GM23338 (cell line): Measurements from ENCODE around the gene MAP6D1. TPM values are rescaled to one million over a fixed set of nuclear protein-coding genes. Genes with fewer than 3 reads are reported as not detected.

Experiments
- ATAC-seq: fragments of 200-7000 bp; cut with Tn5 transposase; 3 replicates; pipeline ENCODE4 v1.9.1; 2020
- DNase-seq: peaks from one replicate; pipeline ENCODE4 v3.0.0-alpha.2; 2015; ENCODE audit warnings: low spot score
- H2AFZ ChIP-seq: fragments of 200-600 bp; sonication (generic); 2 replicates; pipeline ENCODE4 v1.8.0; 2016; ENCODE audit warnings: antibody characterized with exemption, mild to moderate bottlenecking, moderate library complexity
- H3F3A ChIP-seq: fragments of 200-600 bp; sonication (generic); replicated peaks from 2 replicates; pipeline ENCODE4 v1.8.0; 2017; ENCODE audit warnings: antibody characterized with exemption, mixed run types, low read depth
- H3K27ac ChIP-seq: fragments of 200-600 bp; sonication (generic); 2 replicates; pipeline ENCODE4 v1.6.1; 2016; ENCODE audit warnings: low read depth
- H3K27me3 ChIP-seq: fragments of 200-600 bp; sonication (generic); 2 replicates; pipeline ENCODE4 v1.8.0; 2016; ENCODE audit warnings: mild to moderate bottlenecking, mixed run types, moderate library complexity; ENCODE audit not compliant: insufficient read depth
- H3K36me3 ChIP-seq: fragments of 200-600 bp; sonication (generic); 2 replicates; pipeline ENCODE4 v1.8.0; 2016; ENCODE audit warnings: mild to moderate bottlenecking; ENCODE audit not compliant: insufficient read depth
- H3K4me1 ChIP-seq: fragments of 200-600 bp; sonication (generic); 2 replicates; pipeline ENCODE4 v1.8.0; 2016; ENCODE audit warnings: mild to moderate bottlenecking, moderate library complexity; ENCODE audit not compliant: insufficient read depth
- H3K4me2 ChIP-seq: fragments of 200-600 bp; sonication (generic); 2 replicates; pipeline ENCODE4 v1.7.1; 2017; ENCODE audit warnings: mixed run types
- H3K4me3 ChIP-seq: fragments of 200-600 bp; sonication (generic); 2 replicates; pipeline ENCODE4 v1.6.1; 2016; ENCODE audit warnings: mixed run types
- H3K79me2 ChIP-seq: fragments of 200-600 bp; sonication (generic); replicated peaks from 2 replicates; pipeline ENCODE4 v1.8.0; 2017; ENCODE audit warnings: mild to moderate bottlenecking; ENCODE audit not compliant: insufficient read depth
- H3K9me2 ChIP-seq: fragments of 200-600 bp; sonication (generic); 2 replicates; pipeline ENCODE4 v1.8.0; 2017; ENCODE audit not compliant: insufficient read depth
- H4K20me1 ChIP-seq: fragments of 200-600 bp; sonication (generic); replicated peaks from 2 replicates; pipeline ENCODE4 v1.8.0; 2017; ENCODE audit warnings: mild to moderate bottlenecking; ENCODE audit not compliant: insufficient read depth
- H3K27ac Mint-ChIP-seq: 2 replicates; pipeline ENCODE4 v1.8.0; 2020; ENCODE audit warnings: inconsistent platforms, mild to moderate bottlenecking, moderate library complexity, mixed read lengths
- H3K27me3 Mint-ChIP-seq: 3 replicates; pipeline ENCODE4 v1.8.0; 2022; ENCODE audit warnings: low read depth, mild to moderate bottlenecking, moderate library complexity, mixed read lengths, inconsistent platforms; ENCODE audit not compliant: insufficient read depth, poor library complexity
- H3K36me3 Mint-ChIP-seq: 3 replicates; pipeline ENCODE4 v1.8.0; 2021; ENCODE audit warnings: low read depth, mild to moderate bottlenecking, inconsistent platforms, moderate library complexity, mixed read lengths
- H3K4me1 Mint-ChIP-seq: 3 replicates; pipeline ENCODE4 v1.8.0; 2020; ENCODE audit warnings: mild to moderate bottlenecking, inconsistent platforms, mixed read lengths
- H3K4me3 Mint-ChIP-seq: 3 replicates; pipeline ENCODE4 v1.8.0; 2021; ENCODE audit warnings: moderate library complexity, mild to moderate bottlenecking, inconsistent platforms, mixed read lengths
- H3K9me3 Mint-ChIP-seq: 3 replicates; pipeline ENCODE4 v1.8.0; 2020; ENCODE audit warnings: moderate library complexity, mild to moderate bottlenecking, inconsistent platforms, mixed read lengths
- CREB1 ChIP-seq: fragments of 250-450 bp; sonication (Bioruptor Pico); IDR thresholded peaks from 2 replicates; pipeline ENCODE4 v1.5.0; 2020; ENCODE audit warnings: low read depth, mild to moderate bottlenecking, moderate library complexity
- CTCF ChIP-seq, 2 experiments: fragments of 200-600 bp in 1 of 2; sonication (generic) in 1 of 2; conservative IDR thresholded peaks; 2 replicates each; pipeline versions ENCODE4 v1.5.1 to v1.6.1; 2016 to 2017; ENCODE audit warnings: antibody characterized with exemption in 2 of 2, low read depth in 2 of 2, mild to moderate bottlenecking in 2 of 2, moderate library complexity in 1 of 2
- ETS1 ChIP-seq: IDR thresholded peaks from 2 replicates; pipeline ENCODE4 v1.6.1; 2016; ENCODE audit warnings: antibody characterized with exemption
- EZH2 ChIP-seq: fragments of 200-600 bp; sonication (generic); IDR thresholded peaks from one replicate; pipeline ENCODE4 v1.8.0; 2017; ENCODE audit warnings: antibody characterized with exemption, mild to moderate bottlenecking, low read depth; ENCODE audit not compliant: unreplicated experiment
- EZH2phosphoT487 ChIP-seq: fragments of 200-600 bp; sonication (generic); IDR thresholded peaks from one replicate; pipeline ENCODE4 v1.8.1; 2018; ENCODE audit warnings: antibody characterized with exemption; ENCODE audit not compliant: unreplicated experiment
- JUNB ChIP-seq: IDR thresholded peaks from one replicate; pipeline ENCODE4 v1.6.1; 2016; ENCODE audit warnings: antibody characterized with exemption; ENCODE audit not compliant: unreplicated experiment
- NANOG ChIP-seq: IDR thresholded peaks from 2 replicates; pipeline ENCODE4 v1.6.1; 2016; ENCODE audit warnings: antibody characterized with exemption, borderline replicate concordance
- POLR2AphosphoS5 ChIP-seq: IDR thresholded peaks from 2 replicates; pipeline ENCODE4 v1.6.1; 2016; ENCODE audit warnings: antibody characterized with exemption, low read depth
- REST ChIP-seq: IDR thresholded peaks from one replicate; pipeline ENCODE4 v1.6.1; 2018; ENCODE audit warnings: antibody characterized with exemption; ENCODE audit not compliant: unreplicated experiment
- STAT1 ChIP-seq: IDR thresholded peaks from one replicate; pipeline ENCODE4 v1.6.1; 2016; ENCODE audit warnings: antibody characterized with exemption; ENCODE audit not compliant: unreplicated experiment
- ZNF114 ChIP-seq: fragments of 250-450 bp; sonication (Bioruptor Pico); IDR thresholded peaks from 2 replicates; pipeline ENCODE4 v1.5.0; 2020; ENCODE audit warnings: mild to moderate bottlenecking, moderate library complexity
- ZNF331 ChIP-seq: fragments of 250-450 bp; sonication (Bioruptor Pico); IDR thresholded peaks from 2 replicates; pipeline ENCODE4 v1.5.0; 2020; ENCODE audit warnings: low read depth, mild to moderate bottlenecking, moderate library complexity
- ZNF462 ChIP-seq: fragments of 250-450 bp; sonication (Bioruptor Pico); IDR thresholded peaks from 2 replicates; pipeline ENCODE4 v1.5.0; 2020; ENCODE audit warnings: mild to moderate bottlenecking, moderate library complexity
- polyA plus RNA-seq: library from polyadenylated mRNA; unstranded; fragments of >200 nt; fragmentation: Nextera tagmentation; extraction: Ambion mirVana; gene quantifications from 2 replicates; pipeline ENCODE4 v1.2.1, GENCODE V29; 2016
- total RNA-seq: library from RNA; depleted of rRNA; stranded (reverse); fragments of >200 nt; shearing (Covaris generic); gene quantifications from 2 replicates; pipeline ENCODE4 v1.2.3, GENCODE V29; 2014

Gene MAP6D1
- total and polyA plus RNA-seq, 2 experiments from 2014 or later = 2.6 to 8.2 TPM

- TF ChIP-seq JUNB (no peak), EZH2phosphoT487 (no peak)
Observed at GRCh38 chr3:183809270-183809669, 16.1 kb downstream of the MAP6D1 start (continued).

- Histone ChIP-seq H3K4me2 (no peak overlapping the region), H3K27ac (no peak overlapping the region), H3K27me3 (no peaks in the 10 kb centered on the region), H3K4me3 (no peak overlapping the region), H3K9me2 (no peaks in the 10 kb centered on the region), H3K4me1 (no peaks in the 10 kb centered on the region), H3F3A (no peaks in the 10 kb centered on the region; the same call in 1 of the 2 replicates), H3K79me2 (no peaks in the 10 kb centered on the region), H3K36me3 (peaks cover 58% of the 10 kb centered on the region), H2AFZ (no peak overlapping the region), H4K20me1 (peaks cover 7% of the 10 kb centered on the region)
- H3K4me3 Mint-ChIP-seq = no peak overlapping the region
- no peaks in the 10 kb centered on the region for H3K4me1 Mint-ChIP-seq
- H3K27ac Mint-ChIP-seq = no peak overlapping the region
- no peak for TF ChIP-seq ZNF114 (CRISPR knock-in tag)
- no peak for TF ChIP-seq CTCF (conservative IDR thresholded peaks at IDR 0.05; ENCODE audit: low read depth in 2 of 2)
- no peak for TF ChIP-seq ZNF331 (CRISPR knock-in tag)
- TF ChIP-seq ZNF462 (CRISPR knock-in tag) = no peak
- TF ChIP-seq NANOG = no peak
- TF ChIP-seq CREB1 (CRISPR knock-in tag) = no peak
- no peak for TF ChIP-seq EZH2
- no peak for TF ChIP-seq ETS1
- no peak for TF ChIP-seq POLR2AphosphoS5
- TF ChIP-seq STAT1 = no peak
- no peak for TF ChIP-seq EZH2phosphoT487
- no peak for TF ChIP-seq JUNB
- no peak for TF ChIP-seq REST
- H3K9me3 Mint-ChIP-seq = no peaks in the 10 kb centered on the region; the same call in 2 of the 3 replicates
- H3K27me3 Mint-ChIP-seq = peaks cover 7% of the 10 kb centered on the region
- H3K36me3 Mint-ChIP-seq = peaks cover 86% of the 10 kb centered on the region
- DNase-seq = no peak
- no peak for ATAC-seq
Observed at GRCh38 chr3:183808355-183808754, 17.0 kb downstream of the MAP6D1 start.
